Stimulated activated CD4-positive, alpha-beta T cell treated with anti-CD3 and anti-CD28 coated beads, Interleukin-15, amount 100 ng/mL, for 24 hours (primary cell): ENCODE data around the gene KDM8.
"Not testable (repeated sequence)": the region's sequence is repeated elsewhere in the genome, so short reads cannot be mapped to it uniquely, and the experiment has no call there.

Experiments
- DNase-seq: peaks from one replicate; pipeline ENCODE4 v3.0.0-alpha.2; 2020

The KDM8 gene

DNA sequence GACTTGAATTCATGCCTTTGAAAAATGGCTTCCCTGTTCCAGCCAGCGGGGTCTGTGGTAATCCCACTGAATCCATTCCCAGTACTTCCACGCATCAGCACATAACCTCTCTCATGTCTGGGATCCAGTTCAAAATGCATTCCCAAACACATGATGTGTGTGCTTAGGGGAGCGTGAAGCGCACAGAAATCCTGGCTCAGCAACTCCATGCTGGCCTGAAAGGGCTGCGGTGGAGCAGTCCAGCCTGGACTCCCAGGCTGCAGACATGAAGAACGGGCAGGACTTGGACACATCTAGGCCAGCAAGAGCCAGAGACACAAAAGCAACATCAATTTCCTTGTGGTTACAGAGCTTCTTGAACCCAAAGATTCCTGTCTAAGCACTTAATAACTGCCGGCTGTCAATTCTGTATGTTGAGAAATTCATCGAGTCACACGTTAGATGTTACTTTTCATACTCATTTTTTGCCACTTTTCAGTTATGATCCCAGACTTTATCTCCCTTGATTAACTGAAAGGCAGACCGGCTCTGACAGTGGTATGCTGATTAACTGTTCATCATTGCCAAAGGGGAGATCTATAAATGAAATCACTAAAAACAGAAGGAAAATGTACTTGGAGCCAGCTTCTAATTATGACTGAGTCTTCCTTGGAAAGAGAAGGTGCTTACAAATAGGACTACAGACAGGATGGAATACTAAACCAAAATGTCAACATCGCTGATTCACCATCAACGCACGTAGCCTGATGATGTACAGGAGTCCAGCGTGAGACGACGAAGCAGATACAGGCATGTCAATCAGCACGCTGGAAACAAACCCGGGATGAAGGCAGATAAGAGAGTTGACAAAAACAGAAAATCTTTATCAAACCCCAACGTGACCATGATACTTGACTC lies 42.2 kb downstream of the KDM8 start:
- peak; percentile 81 for DNase-seq

DNA sequence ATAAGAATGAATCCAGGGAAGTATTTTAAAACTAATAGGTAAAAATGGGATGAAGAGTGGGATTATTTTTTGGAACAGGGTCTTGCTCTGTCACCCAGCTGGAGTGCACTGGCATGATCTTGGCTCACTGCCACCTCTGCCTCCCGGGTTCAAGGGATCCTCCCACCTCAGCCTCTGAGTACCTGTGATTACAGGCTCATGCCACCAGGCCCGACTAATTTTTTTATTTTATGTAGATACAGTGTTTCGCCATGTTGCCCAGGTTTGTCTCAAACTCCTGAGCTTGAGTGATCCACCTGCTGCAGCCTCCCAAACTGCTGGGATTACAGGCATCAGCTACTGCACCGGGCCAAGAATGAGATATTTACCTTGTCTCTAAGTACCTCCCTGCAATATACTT lies 43.1 kb downstream of the KDM8 start:
- DNase-seq = no peak

DNA sequence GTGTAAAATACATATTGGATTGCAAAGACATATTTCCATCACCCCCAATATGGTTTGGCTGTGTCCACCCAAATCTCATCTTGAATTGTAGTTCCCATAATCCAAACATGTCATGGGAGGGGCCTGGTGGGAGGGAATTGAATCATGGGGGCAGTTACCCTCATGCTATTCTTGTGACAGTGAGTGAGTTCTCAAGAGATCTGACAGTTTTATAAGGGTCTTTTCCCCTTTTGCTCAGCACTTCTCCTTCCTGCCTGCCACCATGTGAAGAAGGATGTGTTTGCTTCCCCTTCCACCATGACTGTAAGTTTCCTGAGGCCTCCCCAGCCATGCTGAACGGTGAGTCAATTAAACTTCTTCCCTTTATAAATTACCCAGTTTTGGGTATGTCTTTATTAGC lies 43.8 kb downstream of the KDM8 start:
- DNase-seq = not testable (repeated sequence)

DNA sequence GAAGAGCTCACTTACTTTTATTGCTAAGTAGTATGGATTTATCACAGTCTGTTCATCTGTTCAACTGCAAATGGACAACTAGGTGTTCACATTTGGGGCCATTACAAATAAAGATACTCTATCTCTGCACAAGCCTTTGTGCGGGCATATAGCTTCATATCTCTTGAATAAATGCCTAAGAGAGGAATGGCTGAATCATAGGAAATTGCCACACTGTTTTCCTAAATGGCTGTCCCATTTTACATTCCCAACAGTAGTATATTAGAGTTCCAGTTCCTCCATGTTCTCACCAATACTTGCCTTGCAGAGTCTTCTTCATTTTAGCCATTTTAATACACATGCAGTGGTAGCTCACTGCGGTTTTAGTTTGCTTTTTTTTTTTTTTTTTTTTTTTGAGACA lies 44.7 kb downstream of the KDM8 start:
- DNase-seq = no peak

DNA sequence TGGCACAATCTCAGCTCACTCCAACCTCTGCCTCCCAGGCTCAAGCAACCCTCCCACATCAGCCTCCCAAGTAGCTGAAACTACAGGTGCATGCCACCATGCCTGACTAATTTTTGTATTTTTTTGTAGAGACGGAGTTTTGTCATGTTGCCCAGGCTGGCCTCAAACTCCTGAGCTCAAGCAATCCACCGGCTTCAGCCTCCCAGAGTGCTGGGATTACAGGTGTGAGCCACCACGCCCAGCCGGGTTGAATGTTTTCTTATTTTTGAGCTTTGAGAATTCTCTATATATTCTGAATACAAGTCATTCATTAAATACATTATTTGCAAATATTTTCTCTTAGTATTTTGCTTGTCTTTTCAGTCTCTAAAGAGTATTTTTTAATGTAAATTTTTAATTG lies 45.6 kb downstream of the KDM8 start:
- DNase-seq = not testable (repeated sequence)

DNA sequence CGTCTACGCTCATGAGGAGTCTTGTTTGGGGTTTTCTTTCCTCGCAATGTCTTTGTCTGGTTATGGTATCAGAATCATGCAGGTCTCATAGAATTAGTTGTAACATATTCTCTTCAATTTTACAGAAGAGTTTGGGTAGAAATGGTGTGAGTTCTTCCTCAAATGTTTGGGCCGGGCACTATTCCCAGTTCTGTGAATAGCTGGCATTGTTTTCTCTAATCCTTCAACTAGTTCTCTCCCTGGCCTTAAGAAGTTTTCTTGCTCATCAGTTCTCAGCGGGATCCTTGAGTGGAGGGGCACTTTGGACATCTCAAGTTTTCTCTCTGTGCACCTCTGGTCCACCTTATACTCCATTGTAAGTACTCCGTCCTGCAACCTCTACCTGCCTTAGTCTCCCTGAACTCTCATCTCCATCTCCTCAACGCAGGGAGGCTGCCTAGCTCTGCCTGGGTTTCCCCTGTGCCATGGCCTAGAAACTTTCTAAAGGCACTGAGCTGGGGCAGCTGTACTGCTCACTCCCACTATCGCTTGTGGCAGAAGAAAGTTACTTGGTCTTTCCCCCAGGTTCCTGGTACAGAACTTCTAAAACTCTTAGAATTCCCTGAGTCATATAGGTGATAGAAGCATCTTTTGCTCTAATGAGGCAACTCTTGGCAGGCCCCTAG lies 48.3 kb downstream of the KDM8 start:
- no peak for DNase-seq

DNA sequence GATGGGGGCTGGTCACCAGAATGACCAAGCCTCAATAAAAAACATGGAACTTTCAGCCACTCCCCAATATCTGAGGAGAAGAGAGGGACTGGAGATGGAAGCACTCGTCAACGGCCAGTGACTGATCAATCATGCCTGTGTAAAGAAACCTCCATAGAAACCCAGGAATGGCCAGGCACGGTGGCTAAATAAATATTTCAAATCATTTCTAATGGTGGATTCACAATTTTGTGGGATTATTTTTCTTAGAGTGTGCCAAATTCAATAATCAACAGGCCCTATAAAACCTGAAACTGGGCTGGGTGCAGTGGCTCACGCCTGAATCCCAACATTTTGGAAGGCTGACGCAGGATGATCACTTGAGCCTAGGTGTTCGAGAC lies 48.9 kb downstream of the KDM8 start:
- DNase-seq = no peak

DNA sequence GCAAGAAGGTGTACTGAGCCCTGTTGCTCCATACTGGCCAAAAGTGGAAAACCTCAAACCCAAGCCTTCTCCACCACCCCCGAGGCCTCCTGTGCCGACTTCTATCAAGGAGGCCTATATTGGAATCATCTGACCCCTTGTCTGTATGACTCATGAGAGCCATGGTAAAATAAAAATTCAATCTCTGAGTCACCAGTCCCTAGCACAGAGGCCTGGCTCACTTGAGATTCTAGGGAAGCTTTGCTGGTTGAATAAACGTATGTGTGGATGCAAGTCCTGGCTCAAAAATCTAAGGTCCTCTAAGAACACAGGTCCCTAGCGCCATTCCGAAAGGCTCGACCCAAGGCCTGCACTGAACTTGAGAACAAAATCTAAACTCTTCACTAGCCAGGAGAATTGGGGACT lies 50.2 kb downstream of the KDM8 start:
- DNase-seq = no peak

DNA sequence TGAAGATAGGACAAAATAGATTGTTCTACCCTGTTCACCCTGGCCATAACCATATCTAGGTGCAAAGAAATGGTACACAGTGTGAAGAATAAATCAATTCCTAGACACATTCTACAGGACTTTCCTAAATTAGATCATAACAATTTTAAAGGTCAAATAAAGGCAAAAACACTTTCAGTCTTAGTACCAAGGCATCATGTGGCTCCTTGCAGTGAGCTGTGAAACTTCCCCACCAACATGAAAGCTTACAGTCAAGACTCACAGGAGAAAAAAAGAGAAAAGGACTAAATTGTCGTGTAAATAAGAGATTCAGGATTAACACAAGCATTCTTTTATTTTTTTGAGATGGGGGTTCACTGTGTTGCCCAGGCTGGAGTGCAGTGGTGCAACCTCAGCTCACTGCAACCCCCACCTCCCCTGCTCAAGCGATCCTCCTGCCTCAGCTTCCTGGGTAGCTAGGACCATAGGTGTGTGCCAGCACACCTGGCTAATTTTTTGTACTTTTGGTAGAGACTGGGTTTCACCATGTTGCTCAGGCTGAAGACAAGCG lies 51.0 kb downstream of the KDM8 start:
- no peak for DNase-seq

DNA sequence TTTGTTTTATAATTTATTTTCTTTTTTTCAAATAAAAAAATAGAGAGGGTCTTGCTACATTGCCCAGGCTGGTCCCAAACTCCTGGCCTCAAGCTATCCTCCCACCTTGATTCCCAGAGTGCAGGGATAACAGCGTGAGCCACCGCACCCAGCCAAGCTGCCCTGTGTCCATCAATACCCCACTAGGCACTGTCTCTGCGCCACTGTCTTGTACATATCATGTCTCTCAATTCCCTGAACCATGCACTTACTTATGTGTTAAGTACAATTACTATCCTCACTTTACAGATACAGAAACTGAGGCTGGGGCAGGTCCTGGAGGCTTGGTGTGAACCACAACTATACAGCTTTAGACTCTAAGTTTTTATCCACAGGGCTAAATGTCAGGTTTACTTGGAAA lies 53.5 kb downstream of the KDM8 start:
- DNase-seq = no peak

DNA sequence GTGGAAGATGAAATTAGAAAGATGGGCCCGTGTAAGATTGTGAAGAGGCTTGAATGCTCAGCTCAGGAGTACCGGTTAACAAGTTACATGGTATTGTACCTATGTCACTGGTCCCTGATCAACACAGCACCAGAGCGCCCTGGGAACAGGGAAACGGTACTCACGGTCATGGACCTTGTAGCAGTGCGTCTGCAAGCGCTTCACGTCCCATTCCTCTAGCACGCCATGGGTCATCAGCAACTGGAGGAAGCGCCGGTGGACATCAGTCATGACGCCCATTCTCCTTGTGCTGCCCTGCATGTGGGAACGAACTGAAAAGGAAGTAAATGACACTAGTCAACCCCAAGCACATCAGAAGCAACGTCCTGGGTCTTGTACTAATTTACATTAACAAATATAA lies 53.9 kb downstream of the KDM8 start:
- DNase-seq = no peak

DNA sequence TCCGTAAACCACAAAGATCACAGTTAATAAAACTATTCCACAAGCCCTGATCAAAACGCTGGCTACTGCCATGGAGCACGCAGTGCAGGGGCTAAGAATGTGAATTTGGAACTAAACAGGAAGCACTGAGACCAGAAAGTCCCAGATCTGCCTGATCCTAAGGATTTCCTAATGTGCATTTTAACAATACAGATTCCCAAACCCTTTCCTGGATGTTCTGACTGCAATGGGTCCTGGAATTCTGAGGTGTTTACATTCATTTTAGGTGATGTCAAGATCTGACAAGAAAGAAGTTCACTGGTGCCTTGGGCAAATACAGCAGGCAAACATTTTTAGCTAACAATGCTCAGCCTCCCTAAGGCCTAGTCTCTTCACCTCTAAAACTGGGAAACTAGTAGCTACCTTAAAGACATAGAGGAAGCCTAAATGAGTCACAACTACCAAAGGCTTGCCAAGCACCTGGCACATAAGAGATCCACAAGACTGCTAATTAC lies 55.0 kb downstream of the KDM8 start:
- no peak for DNase-seq

DNA sequence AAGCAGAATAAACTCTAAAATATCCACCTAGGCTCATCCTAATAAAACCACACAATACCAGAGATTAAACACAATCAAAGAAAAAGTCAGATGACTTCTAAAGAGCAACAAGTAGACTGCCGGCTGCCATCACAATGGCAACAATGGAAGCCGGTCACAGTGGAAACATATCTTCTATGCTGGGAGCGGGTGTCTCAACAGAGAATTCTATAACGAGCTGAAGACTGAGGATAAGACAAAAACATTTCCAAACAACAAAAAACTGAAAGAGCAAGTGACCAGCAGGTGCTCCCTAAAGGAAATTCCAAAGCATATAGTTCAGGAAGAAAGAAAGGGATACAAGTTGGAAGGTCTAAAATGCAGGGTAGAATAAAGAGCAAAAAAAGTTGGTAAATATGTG lies 56.4 kb downstream of the KDM8 start:
- no peak for DNase-seq

DNA sequence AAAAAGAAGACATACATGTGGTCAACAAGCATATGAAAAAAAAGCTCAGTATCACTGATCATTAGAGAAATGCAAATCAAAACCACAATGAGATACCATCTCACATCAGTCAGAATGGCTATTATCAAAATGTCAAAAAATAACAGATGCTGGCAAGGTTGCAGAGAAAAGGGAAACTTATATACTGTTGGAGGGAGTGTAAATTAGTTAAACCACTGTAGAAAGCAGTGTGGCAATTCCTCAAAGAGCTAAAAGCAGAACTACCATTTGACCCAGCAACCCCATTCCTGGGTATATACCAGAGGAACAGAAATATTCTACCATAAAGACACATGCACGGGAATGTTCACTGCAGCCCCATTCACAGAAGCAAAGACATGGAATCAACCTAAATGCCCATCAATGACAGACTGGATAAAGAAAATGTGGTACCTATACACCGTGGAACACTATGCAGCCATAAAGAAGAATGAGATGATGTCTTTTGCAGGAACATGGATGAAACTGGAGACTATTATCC lies 59.6 kb downstream of the KDM8 start:
- not testable (repeated sequence) for DNase-seq

DNA sequence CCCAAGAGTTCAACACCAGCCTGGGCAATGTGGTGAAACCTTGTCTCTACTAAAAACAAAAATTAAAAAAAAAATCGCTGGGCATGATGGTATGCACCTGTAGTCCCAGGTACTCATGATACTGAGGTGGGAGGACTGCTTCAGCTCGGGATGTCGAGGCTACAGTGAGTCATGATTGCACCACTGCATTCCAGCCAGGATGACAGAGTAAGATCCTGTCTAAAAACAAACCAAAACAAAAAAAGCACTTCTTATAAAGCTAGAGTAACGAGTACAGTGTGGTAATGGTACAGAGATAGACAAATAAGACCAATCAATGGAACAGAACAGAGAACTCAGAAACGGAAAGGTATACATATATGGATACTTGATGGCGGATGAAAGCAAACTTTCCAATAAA lies 60.8 kb downstream of the KDM8 start:
- DNase-seq = no peak

DNA sequence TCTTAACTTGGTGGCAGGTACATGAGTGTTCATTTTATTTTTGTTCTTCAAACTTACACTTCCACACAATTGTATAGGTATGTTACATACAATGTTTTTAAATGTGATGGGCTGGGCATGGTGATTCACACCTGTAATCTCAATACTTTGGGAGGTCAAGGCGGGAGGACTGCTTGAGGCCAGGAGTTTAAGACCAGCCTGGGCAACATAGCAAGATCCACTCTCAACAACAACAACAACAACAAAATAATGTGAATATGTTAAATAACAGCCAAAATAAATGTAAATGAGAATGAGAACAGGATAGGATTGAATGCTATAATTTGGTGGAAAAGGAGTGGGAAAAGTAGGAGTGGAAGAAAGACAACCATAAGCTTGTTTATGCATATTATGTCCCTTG lies 62.7 kb downstream of the KDM8 start:
- DNase-seq = no peak

DNA sequence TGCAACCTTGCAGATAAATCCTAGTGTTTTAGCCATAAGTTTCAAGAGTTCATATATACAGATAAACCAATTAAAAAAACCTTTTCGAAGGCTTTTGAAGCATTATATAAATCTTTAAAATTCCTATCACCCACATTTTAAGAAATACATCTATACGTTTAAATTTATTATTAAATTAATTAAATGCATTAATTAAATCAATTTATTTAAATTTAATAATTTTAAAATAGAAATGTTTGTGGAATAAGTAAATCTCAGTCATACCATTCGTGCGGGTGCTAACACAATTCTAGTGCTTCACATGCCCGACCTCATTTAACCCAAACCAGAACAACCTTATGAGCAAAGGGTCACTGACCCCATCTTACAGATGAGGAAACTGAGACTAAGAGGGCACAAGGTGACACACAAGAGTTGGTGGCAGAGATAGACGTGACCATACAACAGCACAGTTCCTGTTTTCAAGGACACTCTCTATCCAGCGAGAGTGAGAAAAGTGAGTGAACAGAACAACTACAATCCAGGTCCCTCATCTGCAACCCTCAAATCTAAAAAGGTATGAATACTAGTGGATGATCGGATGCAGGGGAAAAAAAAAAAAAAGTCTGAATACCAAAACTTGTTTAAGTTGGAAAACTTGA lies 63.8 kb downstream of the KDM8 start:
- no peak for DNase-seq

DNA sequence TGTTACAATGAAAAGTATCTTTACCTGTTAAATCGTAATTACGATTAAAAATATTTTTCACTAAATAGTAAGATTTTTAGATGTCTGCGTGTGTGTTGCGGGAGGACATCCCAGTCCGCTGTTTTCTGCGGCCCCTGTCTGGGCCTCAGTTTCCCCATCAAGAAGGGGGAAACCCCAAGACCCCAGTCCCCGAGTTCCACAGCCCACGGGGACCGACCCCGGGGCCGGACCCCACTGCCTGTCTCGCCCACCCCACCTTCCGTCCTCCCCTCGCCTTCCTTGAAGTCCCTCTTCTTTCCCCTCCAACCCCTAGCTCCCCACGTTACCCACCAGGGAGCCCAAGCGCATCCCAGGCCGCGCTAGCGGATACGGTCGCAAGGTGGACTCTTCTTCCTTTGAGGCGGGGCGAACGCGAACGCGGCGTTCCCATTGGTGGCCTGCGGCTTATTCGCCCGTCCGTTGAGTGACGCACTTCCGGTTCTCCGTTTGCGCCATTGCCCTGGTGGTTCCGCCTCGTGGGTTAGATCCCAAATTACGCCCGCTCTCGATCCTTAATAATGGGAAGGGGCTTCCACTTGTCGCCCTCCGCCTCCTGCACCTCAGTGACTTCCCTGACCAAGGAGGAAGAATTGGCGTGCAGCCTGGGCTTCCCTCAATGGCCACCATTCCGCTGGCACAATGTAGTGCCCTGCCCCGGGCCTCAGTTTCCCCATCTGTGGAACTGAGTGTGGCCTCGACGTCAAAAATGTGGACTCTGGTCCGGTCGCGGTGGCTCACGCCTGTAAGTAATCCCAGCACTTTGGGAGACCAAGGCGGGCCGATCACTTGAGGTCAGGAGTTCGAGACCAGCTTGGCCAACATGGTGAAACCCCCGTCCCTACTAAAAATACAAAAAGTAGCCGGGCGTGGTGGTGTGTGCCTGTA lies 65.3 kb downstream of the KDM8 start, which contains the start of gene NSMCE1:
TSS of gene NSMCE1 (minus strand) at position 397 of the 924 bp plus-strand sequence. CDS start 11,202 bp downstream, outside the sequence.
- DNase-seq = peak; percentile 99

DNA sequence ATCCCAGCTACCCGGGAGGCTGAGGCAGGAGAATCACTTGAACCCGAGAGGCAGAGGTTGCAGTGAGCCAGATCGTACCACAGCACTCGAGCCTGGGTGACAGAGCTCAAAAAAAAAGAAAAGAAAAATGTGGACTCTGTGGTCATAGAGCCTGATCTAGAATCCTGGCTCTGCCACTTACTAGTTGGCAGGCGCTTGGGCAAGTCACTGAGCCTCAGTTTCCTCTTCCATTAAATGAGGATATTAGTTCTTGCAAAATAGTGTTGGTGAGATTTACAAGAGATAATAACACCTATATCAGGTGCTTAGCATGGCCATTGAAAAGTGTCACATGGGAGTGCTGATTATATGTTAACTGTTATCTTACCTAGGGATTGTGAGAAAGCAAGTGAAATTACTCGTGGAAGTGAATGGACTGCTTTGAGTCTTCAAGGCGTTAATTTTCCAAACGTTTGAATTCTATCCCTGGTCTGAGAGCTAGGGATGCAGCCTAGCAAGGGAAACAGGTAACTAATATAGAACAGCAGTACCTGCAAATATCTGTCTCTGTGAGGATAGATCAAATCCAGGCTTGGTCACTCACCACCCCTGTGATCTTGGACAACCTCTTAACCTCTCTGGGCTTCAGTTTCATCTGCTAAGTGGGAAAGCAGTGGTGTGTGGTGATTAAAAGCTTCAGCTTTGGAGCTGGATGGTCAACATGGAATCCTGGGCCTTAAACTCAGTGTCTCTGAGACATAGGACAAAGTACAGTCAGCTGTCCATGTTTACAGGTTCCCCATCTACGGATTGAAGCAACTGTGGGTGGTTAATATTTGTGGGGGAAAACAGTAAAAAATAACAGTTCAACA lies 66.2 kb downstream of the KDM8 start:
- DNase-seq = no peak

DNA sequence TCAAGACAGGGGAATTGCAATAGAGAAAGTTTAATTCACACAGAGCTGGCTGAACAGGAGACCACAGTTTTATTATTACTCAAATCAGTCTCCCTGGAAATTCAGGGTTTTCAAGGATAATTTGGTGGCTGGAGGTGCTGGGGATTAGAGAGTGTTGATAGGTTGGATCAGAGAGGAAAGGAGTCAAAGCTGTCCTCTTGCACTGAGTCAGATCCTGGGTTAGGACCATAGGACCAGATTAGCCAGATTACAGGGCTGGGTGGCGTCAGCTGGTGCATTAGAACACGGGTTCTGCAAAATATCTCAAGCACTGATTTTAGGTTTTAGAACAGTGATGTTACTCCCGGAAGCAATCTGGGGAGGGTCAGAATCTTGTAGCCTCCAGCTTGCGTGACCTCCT lies 67.0 kb downstream of the KDM8 start:
- DNase-seq = no peak
